SKM-1 treated with dmso at 0.1 percent for 144 hours (cell line): ENCODE results near the gene HOXB2.
"Not testable (repeated sequence)": the region's sequence is repeated elsewhere in the genome, so short reads cannot be mapped to it uniquely, and the experiment has no call there.

Source experiments
- DNase-seq: peaks from one replicate; lab custom pipeline; 2025; ENCODE audit not compliant: unreplicated experiment; lab: John Stamatoyannopoulos, UW

Gene HOXB2

GRCh38 chr17:48541577-48542113 lies 3.3 kb downstream of the HOXB2 start:
- DNase-seq: no peak

- no peak for DNase-seq
Measured at GRCh38 chr17:48541036-48541576, 3.8 kb downstream of the HOXB2 start.

GRCh38 chr17:48540213-48540612 lies 4.7 kb downstream of the HOXB2 start:
- DNase-seq: no peak

- DNase-seq: no peak
Measured at GRCh38 chr17:48539177-48539576, 5.7 kb downstream of the HOXB2 start.

- no peak for DNase-seq
Measured at GRCh38 chr17:48537316-48537715, 7.6 kb downstream of the HOXB2 start.

- DNase-seq: not testable (repeated sequence)
Measured at GRCh38 chr17:48535793-48536559, 8.9 kb downstream of the HOXB2 start.

- DNase-seq: no peak
Measured at GRCh38 chr17:48532261-48532660, 12.6 kb downstream of the HOXB2 start.

GRCh38 chr17:48530887-48531272 lies 14.0 kb downstream of the HOXB2 start, which contains the start of gene HOXB1:
Gene HOXB1 (minus strand): TSS chr17:48531011. CDS start chr17:48530904, 107 bp downstream.
- no peak for DNase-seq

- no peak for DNase-seq
Measured at GRCh38 chr17:48530208-48530886, 14.6 kb downstream of the HOXB2 start.

GRCh38 chr17:48529683-48530009 lies 15.3 kb downstream of the HOXB2 start:
- DNase-seq: no peak

- DNase-seq: no peak
Measured at GRCh38 chr17:48528936-48529682, 15.8 kb downstream of the HOXB2 start.

GRCh38 chr17:48528153-48528935 lies 16.6 kb downstream of the HOXB2 start:
- no peak for DNase-seq

- DNase-seq: no peak
Measured at GRCh38 chr17:48527547-48527932, 17.4 kb downstream of the HOXB2 start.

GRCh38 chr17:48526608-48527546 lies 18.0 kb downstream of the HOXB2 start:
- no peak for DNase-seq

- DNase-seq: no peak
Measured at GRCh38 chr17:48523010-48523409, 21.9 kb downstream of the HOXB2 start.

GRCh38 chr17:48522031-48522653 lies 22.8 kb downstream of the HOXB2 start:
- no peak for DNase-seq

- no peak for DNase-seq
Measured at GRCh38 chr17:48520631-48521079, 24.3 kb downstream of the HOXB2 start.

- DNase-seq: no peak
Measured at GRCh38 chr17:48519427-48519826, 25.5 kb downstream of the HOXB2 start.

GRCh38 chr17:48517478-48517877 lies 27.4 kb downstream of the HOXB2 start:
- no peak for DNase-seq
